SK-N-SH treated with all-trans-retinoic acid at 6 μM for 48 hours (cell line): ENCODE measurements around the gene NR1H3.

ENCODE experiments used
- ATAC-seq: fragments of 200-7000 bp; cut with Tn5 transposase; 3 replicates; pipeline ENCODE4 v1.9.1; 2020; ENCODE audit warnings: mild to moderate bottlenecking, moderate library complexity
- ARNTL ChIP-seq: fragments of 450-650 bp; formaldehyde crosslinking; IDR thresholded peaks from 2 replicates; pipeline ENCODE4 v1.5.0; 2020; ENCODE audit warnings: low read depth, mild to moderate bottlenecking, moderate library complexity, borderline replicate concordance
- CREB5 ChIP-seq: fragments of 250-450 bp; sonication (Bioruptor Pico); IDR thresholded peaks from 2 replicates; pipeline ENCODE4 v1.5.1; 2020; ENCODE audit warnings: low read depth, mild to moderate bottlenecking, moderate library complexity
- CSRNP3 ChIP-seq: fragments of 250-450 bp; sonication (Bioruptor Pico); IDR thresholded peaks from 2 replicates; pipeline ENCODE4 v1.5.1; 2021; ENCODE audit warnings: mild to moderate bottlenecking, moderate library complexity
- ESRRG ChIP-seq: fragments of 250-450 bp; sonication (Bioruptor Pico); IDR thresholded peaks from 2 replicates; pipeline ENCODE4 v1.6.1; 2021; ENCODE audit warnings: mild to moderate bottlenecking
- GLIS3 ChIP-seq: fragments of 250-450 bp; sonication (Bioruptor Pico); IDR thresholded peaks from 2 replicates; pipeline ENCODE4 v1.5.0; 2020; ENCODE audit warnings: mild to moderate bottlenecking, moderate library complexity
- ISL1 ChIP-seq: fragments of 250-450 bp; sonication (Bioruptor Pico); IDR thresholded peaks from 2 replicates; pipeline ENCODE4 v2.1.2; 2022; ENCODE audit warnings: mild to moderate bottlenecking, moderate library complexity
- OSR1 ChIP-seq: fragments of 250-450 bp; sonication (Bioruptor Pico); IDR thresholded peaks from 2 replicates; pipeline ENCODE4 v1.8.0; 2022; ENCODE audit warnings: moderate library complexity, mild to moderate bottlenecking, inconsistent platforms
- PATZ1 ChIP-seq: fragments of 250-450 bp; sonication (Bioruptor Pico); IDR thresholded peaks from 2 replicates; pipeline ENCODE4 v1.8.0; 2020; ENCODE audit warnings: mild to moderate bottlenecking, moderate library complexity, borderline replicate concordance
- PPARA ChIP-seq: fragments of 250-450 bp; sonication (Bioruptor Pico); IDR thresholded peaks from 2 replicates; pipeline ENCODE4 v1.5.0; 2020; ENCODE audit warnings: mild to moderate bottlenecking, borderline replicate concordance
- RARB ChIP-seq: fragments of 250-450 bp; sonication (Bioruptor Pico); IDR thresholded peaks from 2 replicates; pipeline ENCODE4 v1.8.0; 2021; ENCODE audit warnings: mild to moderate bottlenecking, moderate library complexity
- SNAI2 ChIP-seq: fragments of 250-450 bp; sonication (Bioruptor Pico); IDR thresholded peaks from 2 replicates; pipeline ENCODE4 v1.5.0; 2020; ENCODE audit warnings: mild to moderate bottlenecking, moderate library complexity
- TCF4 ChIP-seq: fragments of 250-450 bp; sonication (Bioruptor Pico); IDR thresholded peaks from 2 replicates; pipeline ENCODE4 v1.8.0; 2021; ENCODE audit warnings: mild to moderate bottlenecking, moderate library complexity, borderline replicate concordance
- TOX ChIP-seq: fragments of 250-450 bp; sonication (Bioruptor Pico); IDR thresholded peaks from 2 replicates; pipeline ENCODE4 v1.8.0; 2021; ENCODE audit warnings: mild to moderate bottlenecking, moderate library complexity, borderline replicate concordance
- TSHZ2 ChIP-seq: fragments of 250-450 bp; sonication (Bioruptor Pico); IDR thresholded peaks from 2 replicates; pipeline ENCODE4 v1.5.0; 2020; ENCODE audit warnings: mild to moderate bottlenecking, moderate library complexity
- ZC3H10 ChIP-seq: fragments of 250-450 bp; sonication (Bioruptor Pico); IDR thresholded peaks from 2 replicates; pipeline ENCODE4 v1.5.1; 2021; ENCODE audit warnings: mild to moderate bottlenecking, moderate library complexity
- ZFP30 ChIP-seq: fragments of 450-650 bp; formaldehyde crosslinking; IDR thresholded peaks from 2 replicates; pipeline ENCODE4 v1.5.0; 2022; ENCODE audit warnings: mild to moderate bottlenecking, moderate library complexity
- ZNF565 ChIP-seq: fragments of 450-650 bp; formaldehyde crosslinking; conservative IDR thresholded peaks from 2 replicates; pipeline ENCODE4 v1.5.0; 2020; ENCODE audit warnings: low read depth, mild to moderate bottlenecking, moderate library complexity
- ZNF70 ChIP-seq: fragments of 450-650 bp; formaldehyde crosslinking; IDR thresholded peaks from 2 replicates; pipeline ENCODE4 v1.5.0; 2020; ENCODE audit warnings: mild to moderate bottlenecking, moderate library complexity
- ZNF8 ChIP-seq: fragments of 450-650 bp; formaldehyde crosslinking; IDR thresholded peaks from 2 replicates; pipeline ENCODE4 v1.5.0; 2020; ENCODE audit warnings: mild to moderate bottlenecking, moderate library complexity

Gene NR1H3

GRCh38 chr11:47269002-47269828 is 11.4 kb downstream of the NR1H3 start:
- peak; percentile 79 for ATAC-seq
- peak; percentile 20; the same call in 1 of the 2 replicates for TF ChIP-seq PATZ1 (CRISPR knock-in tag)
- no peak for TF ChIP-seq TOX (CRISPR knock-in tag)
- TF ChIP-seq, all 23 proteins: peak for 1

- TF ChIP-seq ZC3H10 (CRISPR knock-in tag) (no peak), GLIS3 (CRISPR knock-in tag) (no peak), ESRRG (CRISPR knock-in tag) (no peak), PPARA (CRISPR knock-in tag) (no peak)
Measured at GRCh38 chr11:47269829-47270305, 12.1 kb downstream of the NR1H3 start, which contains the start of gene MADD. MADD (plus strand) TSS chr11:47270133.

GRCh38 chr11:47270331-47271271 is 12.8 kb downstream of the NR1H3 start:
- TF ChIP-seq ISL1 (no peak), RARB (CRISPR knock-in tag) (no peak)
- peak; percentile 27 for ATAC-seq

More at GRCh38 chr11:47269829-47270305, 12.1 kb downstream of the NR1H3 start, which contains the start of gene MADD:
- peak; percentile 86 for ATAC-seq

- TF ChIP-seq SNAI2 (CRISPR knock-in tag), result no peak
- TF ChIP-seq PPARA (CRISPR knock-in tag), result no peak
- no peak for TF ChIP-seq ARNTL (CRISPR knock-in tag)
- no peak for TF ChIP-seq TCF4 (CRISPR knock-in tag)
- no peak for TF ChIP-seq ESRRG (CRISPR knock-in tag)
- no peak for TF ChIP-seq GLIS3 (CRISPR knock-in tag)
- TF ChIP-seq ZC3H10 (CRISPR knock-in tag), result no peak
- TF ChIP-seq CSRNP3, result no peak
- TF ChIP-seq TSHZ2 (CRISPR knock-in tag), result no peak
- no peak for TF ChIP-seq ZFP30
- TF ChIP-seq ZNF8, result no peak
- TF ChIP-seq ZNF565 (CRISPR knock-in tag), result no peak
- no peak for ATAC-seq
Measured at GRCh38 chr11:47271328-47271727, 13.5 kb downstream of the NR1H3 start.

- no peak for ATAC-seq
- TF ChIP-seq ZC3H10 (CRISPR knock-in tag) (no peak), RARB (CRISPR knock-in tag) (no peak), CREB5 (CRISPR knock-in tag) (no peak), ARNTL (CRISPR knock-in tag) (no peak), ZNF70 (CRISPR knock-in tag) (no peak), OSR1 (CRISPR knock-in tag) (no peak), ZFP30 (no peak), ISL1 (no peak)
Measured at GRCh38 chr11:47271961-47272661, 14.3 kb downstream of the NR1H3 start.
